ENCODE data around the gene CYB5A.

The CYB5A gene

GRCh38 chr18:74275736-74276135 is 16.0 kb downstream of the CYB5A start:
- DNase-seq: no peak

GRCh38 chr18:74274700-74275099 is 17.1 kb downstream of the CYB5A start:
- no peak for DNase-seq

GRCh38 chr18:74273394-74273793 is 18.4 kb downstream of the CYB5A start:
- no peak for DNase-seq

- DNase-seq: no peak
These were observed 20.1 kb downstream of the CYB5A start for GRCh38 chr18:74271635-74272034.

- DNase-seq: no peak
These were observed 22.7 kb downstream of the CYB5A start for GRCh38 chr18:74268933-74269620.

GRCh38 chr18:74268175-74268574 is 23.6 kb downstream of the CYB5A start:
- no peak for DNase-seq

GRCh38 chr18:74266161-74266560 is 25.6 kb downstream of the CYB5A start:
- no peak for DNase-seq

GRCh38 chr18:74265546-74266098 is 26.1 kb downstream of the CYB5A start:
- no peak for DNase-seq

- no peak for DNase-seq
These were observed 27.3 kb downstream of the CYB5A start for GRCh38 chr18:74264303-74265020.

GRCh38 chr18:74261053-74261713 is 30.6 kb downstream of the CYB5A start:
- DNase-seq: no peak

- DNase-seq: no peak
These were observed 32.4 kb downstream of the CYB5A start for GRCh38 chr18:74259347-74259746.

GRCh38 chr18:74257083-74257482 is 34.7 kb downstream of the CYB5A start:
- no peak for DNase-seq

- no peak for DNase-seq
These were observed 35.6 kb downstream of the CYB5A start for GRCh38 chr18:74256190-74256589.

GRCh38 chr18:74255131-74255616 is 36.6 kb downstream of the CYB5A start:
- no peak for DNase-seq

- no peak for DNase-seq
These were observed 39.7 kb downstream of the CYB5A start for GRCh38 chr18:74252039-74252395.

GRCh38 chr18:74251297-74252038 is 40.3 kb downstream of the CYB5A start:
- DNase-seq: no peak

- no peak for DNase-seq
These were observed 41.6 kb downstream of the CYB5A start for GRCh38 chr18:74250131-74250530.

GRCh38 chr18:74249181-74249968 is 42.4 kb downstream of the CYB5A start:
- no peak for DNase-seq

GRCh38 chr18:74248595-74248994 is 43.2 kb downstream of the CYB5A start:
- DNase-seq: no peak

- no peak for DNase-seq
These were observed 43.6 kb downstream of the CYB5A start for GRCh38 chr18:74248189-74248588.

GRCh38 chr18:74244554-74244953 is 47.2 kb downstream of the CYB5A start:
- no peak for DNase-seq

- no peak for DNase-seq
These were observed 48.6 kb downstream of the CYB5A start for GRCh38 chr18:74243127-74243526.

All from stimulated activated CD4-positive, alpha-beta T cell treated with anti-CD3 and anti-CD28 coated beads, Interleukin-4, amount 100 ng/mL, for 1 hour (primary cell).